NCI-H1694 (cell line): ENCODE results near the gene CYP4B1.
"Not testable (repeated sequence)": the region's sequence is repeated elsewhere in the genome, so short reads cannot be mapped to it uniquely, and the experiment has no call there.

Source experiments
- DNase-seq: peaks from one replicate; lab custom pipeline; 2025; lab: John Stamatoyannopoulos, UW

The CYP4B1 gene

DNA sequence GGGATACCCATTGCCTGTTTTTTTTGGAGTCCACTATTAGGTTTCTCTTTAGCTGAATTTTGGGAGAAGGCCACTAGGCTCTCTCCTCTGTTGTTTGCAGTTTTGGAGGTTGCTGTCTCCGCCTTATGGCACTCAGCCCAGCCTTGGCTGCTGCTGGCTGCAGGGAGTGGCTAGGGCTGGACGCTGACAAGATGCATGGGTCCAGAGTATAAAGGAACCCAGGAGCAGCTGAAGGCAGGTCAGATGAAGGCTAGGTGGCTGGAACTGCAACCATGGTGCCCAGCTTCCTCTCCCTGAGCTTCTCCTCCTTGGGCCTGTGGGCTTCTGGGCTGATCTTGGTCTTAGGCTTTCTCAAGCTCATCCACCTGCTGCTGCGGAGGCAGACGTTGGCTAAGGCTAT, at the start of gene CYP4B1:
TSS of gene CYP4B1 (plus strand) at position 237 of the 400 bp plus-strand sequence. CDS start at position 273, 36 bp downstream.
- no peak for DNase-seq

GRCh38 chr1:46749404-46749803, 49.4 kb upstream of the CYP4B1 start:
- DNase-seq = no peak

DNA sequence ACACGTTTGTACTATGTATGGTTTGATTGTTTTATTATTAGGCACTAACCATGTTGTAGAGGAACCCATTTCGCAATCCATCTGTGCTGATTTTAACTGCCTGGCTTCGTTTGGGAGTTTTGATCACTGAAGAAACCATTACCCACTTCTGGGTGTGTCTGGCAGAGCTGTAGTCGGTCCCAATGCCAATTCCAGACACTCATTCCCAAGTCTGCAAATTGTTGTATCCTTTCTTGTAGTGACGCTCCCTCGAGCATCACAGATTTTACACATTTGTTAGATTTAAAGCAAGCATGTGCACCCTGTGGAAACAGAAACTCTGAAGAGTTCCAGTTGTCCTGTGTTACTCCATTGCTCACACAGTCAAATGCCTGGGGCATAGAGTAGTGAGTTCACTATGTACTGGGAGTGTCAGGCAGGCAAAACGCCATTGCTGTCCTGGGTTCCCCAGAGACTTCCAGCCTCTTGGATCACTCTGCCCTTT, 48.9 kb upstream of the CYP4B1 start:
- no peak for DNase-seq

DNA sequence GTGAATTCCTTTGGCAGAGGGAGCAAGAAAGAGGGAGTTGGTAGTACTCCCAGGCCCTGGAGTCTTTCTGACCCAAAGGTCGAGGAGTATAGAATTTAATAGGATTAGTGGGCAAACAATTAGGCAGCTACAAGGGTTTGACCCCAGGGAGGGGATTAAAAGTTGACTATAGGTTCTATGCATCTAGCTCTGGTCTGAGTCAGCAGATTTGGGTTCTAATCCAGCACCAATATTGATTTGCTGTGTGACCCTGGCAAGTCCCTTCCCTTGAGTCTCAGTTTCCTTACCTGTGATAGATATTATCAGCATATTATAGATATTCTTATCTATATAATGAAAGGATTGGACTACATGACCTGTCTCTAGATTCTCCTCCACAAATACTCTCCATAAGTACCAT, 44.9 kb upstream of the CYP4B1 start:
- no peak for DNase-seq

DNA sequence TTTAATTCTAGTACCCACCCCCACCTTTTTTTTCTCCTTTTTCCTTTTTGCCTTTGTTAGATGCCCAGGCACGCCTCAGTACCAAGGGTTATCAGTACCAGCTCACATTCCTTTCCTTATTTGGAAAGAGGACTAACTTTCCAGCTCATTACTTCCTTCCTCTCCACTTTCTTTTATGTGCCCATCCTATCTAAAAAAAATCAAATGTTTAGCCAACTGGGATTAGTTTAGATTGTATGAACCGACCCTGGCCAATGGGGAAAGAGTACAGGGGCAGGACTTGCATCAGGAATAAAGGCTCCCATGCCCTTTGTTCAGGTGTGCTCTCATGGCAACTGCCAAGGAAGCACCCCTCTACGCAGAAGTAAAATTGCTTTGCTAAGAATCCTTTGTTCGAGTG, 44.1 kb upstream of the CYP4B1 start:
- DNase-seq = not testable (repeated sequence)

- no peak for DNase-seq
These were observed 43.7 kb upstream of the CYP4B1 start for GRCh38 chr1:46755121-46755520.

DNA sequence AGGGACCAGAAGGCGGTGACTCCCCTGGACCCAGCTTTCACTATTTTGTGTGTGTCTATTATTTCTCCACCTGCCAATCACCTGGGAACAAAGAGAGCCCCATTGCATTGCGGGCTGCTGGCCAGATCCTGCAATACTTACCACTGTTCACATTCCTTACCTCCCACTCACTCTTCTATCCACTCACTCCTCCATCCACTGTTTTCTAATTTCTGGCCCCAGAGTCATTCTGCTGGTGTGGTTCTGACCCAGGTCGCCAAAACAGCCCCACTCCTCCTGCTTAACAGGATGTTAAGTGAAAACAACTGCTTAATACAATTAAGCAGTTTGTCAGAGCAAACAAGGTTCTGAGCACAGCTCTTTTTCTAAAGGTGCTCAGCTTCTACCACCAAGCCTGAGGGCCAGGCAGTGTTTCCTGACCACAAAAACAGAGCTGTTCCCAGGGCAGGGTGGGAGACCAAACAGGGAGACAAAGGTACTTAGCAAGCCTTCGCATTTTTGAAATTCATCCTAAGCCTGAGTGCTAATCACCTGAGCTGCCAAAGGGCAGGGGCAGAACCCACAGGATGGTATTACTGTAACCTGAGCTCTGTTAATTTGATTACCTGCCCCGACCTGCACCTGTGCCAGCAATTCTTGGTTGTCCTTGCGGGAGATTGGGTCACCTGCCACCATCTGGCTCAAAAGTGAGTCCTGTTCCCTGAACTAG, 41.4 kb upstream of the CYP4B1 start:
- DNase-seq = no peak

GRCh38 chr1:46757956-46758528, 40.8 kb upstream of the CYP4B1 start:
- DNase-seq = no peak

- DNase-seq = no peak
These were observed 38.2 kb upstream of the CYP4B1 start for GRCh38 chr1:46760558-46761166.

DNA sequence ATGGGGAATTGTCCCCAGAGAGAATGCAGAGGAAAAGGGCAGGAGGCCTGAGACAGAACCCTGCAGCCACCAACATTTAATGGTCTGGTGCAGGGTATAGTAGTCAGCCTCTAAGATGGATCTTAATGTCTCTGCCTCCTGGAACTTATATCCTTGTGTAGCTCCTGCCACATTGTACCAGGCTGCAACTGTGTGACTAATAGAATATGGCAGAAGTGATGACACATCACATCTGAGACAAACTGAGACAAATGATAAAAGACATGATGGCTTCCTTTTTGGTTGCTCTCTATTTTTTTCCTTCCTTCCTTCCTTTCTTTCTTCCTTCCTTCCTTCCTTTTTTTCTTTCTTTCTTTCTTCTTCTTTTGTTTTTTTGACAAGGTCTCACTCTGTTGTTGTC, 37.1 kb upstream of the CYP4B1 start:
- no peak for DNase-seq

GRCh38 chr1:46764402-46764801, 34.4 kb upstream of the CYP4B1 start:
- no peak for DNase-seq

- DNase-seq = no peak
These were observed 31.1 kb upstream of the CYP4B1 start for GRCh38 chr1:46767649-46768282.

GRCh38 chr1:46768445-46768844, 30.4 kb upstream of the CYP4B1 start:
- no peak for DNase-seq

GRCh38 chr1:46769028-46769740, 29.7 kb upstream of the CYP4B1 start:
- no peak for DNase-seq

DNA sequence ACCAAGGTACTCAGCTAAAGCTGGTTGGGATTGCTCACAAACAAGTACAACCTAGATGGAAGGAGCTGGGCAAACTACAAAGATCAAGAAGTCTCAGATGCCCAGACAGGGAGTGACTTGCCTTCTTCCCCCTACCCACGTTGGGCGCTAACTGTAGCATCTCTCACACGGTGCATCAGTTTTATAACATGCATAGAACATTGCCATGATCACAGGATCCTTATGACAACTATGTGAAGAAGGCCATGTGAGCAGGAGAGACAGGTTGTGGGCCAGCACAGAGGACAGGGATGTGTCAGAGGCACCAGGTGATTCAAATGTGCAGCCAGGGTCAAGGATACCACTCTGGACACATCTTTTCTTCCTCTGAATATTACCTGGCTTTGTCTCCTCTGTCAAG, 28.3 kb upstream of the CYP4B1 start:
- DNase-seq = no peak

- DNase-seq = no peak
These were observed 26.3 kb upstream of the CYP4B1 start for GRCh38 chr1:46772571-46772970.

DNA sequence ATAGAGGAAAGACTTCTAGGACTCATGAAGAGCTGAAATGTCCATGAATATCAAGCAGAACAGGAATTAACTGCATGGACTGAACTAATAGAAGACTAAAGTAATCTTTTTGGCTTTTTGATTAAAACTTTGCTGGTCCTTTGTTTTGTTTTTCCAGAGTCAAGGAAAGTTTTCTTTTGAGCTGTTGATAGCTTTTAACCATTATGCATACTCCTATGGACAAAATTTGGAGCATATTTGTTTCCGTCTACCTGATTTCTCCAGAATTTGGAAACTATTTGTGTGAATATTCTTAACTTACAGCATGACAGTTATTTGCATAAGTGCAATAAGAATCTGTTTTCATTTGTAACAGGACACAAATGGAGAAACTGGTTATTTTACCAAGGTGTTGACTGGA, 24.5 kb upstream of the CYP4B1 start:
- DNase-seq = no peak

GRCh38 chr1:46778456-46778855, 20.4 kb upstream of the CYP4B1 start:
- DNase-seq = not testable (repeated sequence)

DNA sequence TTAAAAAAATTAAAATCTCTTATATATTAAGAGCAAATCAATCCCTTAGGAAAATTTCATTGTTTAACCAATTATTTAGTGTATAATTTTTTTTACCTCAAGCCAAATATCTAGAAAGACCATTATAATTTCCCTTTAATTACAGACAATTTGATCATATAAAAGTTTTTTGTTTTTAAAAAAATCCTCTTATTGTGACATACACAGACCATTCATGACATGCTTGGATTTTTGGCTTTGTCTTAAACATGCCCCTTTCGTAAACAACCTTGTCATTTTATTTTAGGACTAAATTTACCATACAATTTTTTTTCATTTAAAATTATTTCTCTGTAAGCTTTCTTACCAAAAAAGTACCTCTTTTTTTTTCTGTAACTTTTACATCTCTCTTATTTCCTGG, 14.2 kb upstream of the CYP4B1 start:
- DNase-seq = no peak

DNA sequence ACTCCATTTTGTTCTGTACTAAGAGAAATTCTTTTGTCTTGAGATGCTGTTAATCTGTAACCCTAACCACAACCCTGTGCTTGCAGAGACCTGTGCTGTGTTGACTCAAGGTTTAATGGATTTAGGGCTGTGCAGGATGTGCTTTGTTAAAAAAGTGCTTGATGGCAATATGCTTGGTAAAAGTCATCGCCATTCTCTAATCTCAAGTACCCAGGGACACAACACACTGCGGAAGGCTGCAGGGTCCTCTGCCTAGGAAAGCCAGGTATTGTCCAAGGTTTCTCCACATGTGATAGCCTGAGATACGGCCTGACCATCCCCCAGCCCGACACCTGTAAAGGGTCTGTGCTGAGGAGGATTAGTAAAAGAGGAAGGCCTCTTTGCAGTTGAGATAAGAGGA, 10.2 kb upstream of the CYP4B1 start:
- not testable (repeated sequence) for DNase-seq

GRCh38 chr1:46790446-46791101, 8.3 kb upstream of the CYP4B1 start:
- no peak for DNase-seq

DNA sequence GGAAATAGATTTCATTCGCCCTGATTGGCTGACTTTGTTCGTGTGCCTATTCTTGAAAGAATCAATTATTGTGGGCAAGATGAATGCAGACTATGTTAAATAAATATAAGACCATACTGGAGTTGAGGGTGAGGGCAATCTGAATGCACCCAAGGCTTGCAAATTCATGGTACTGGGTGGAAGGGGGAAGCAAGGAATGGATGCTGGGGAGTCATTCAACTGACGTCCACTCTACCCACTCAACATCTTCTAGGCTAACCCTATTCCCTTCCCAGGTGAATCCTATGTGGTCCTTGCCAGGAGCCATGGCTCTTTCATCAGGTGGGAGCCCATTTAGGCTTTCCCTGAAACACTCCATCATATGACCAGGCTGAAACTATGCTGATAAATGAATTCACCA, 5.7 kb upstream of the CYP4B1 start:
- DNase-seq = no peak
